HG03039 (cell line): Measurements from ENCODE around the gene CORO2A.
"Not testable (repeated sequence)": the region's sequence is repeated elsewhere in the genome, so short reads cannot be mapped to it uniquely, and the experiment has no call there.

ENCODE experiments used
- ATAC-seq: cut with Tn5 transposase; IDR thresholded peaks from one replicate; pipeline ENCODE4 v1.9.1; 2021; ENCODE audit warnings: mild to moderate bottlenecking, moderate library complexity; ENCODE audit not compliant: unreplicated experiment

CORO2A gene

DNA sequence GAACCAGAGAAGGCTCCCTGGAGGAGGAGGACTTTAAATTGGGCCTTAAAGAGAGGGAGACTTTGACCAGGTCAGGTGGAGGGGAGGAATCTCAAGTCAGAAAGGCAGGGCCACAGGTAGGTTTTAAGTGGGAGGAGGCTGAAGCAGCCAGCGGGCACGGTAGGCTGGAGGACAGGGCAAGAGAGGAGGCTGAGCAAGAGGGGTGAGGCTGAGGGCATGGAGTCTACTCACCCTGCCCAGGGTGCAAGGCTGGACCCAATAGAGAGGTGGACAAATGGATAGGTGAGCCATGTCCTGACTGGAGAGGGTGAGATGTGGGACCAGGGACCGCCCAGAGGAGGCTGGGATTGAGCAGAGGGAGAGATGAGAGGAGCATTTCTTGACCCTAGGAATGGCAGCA is 47.8 kb downstream of the CORO2A start:
- no peak for ATAC-seq

DNA sequence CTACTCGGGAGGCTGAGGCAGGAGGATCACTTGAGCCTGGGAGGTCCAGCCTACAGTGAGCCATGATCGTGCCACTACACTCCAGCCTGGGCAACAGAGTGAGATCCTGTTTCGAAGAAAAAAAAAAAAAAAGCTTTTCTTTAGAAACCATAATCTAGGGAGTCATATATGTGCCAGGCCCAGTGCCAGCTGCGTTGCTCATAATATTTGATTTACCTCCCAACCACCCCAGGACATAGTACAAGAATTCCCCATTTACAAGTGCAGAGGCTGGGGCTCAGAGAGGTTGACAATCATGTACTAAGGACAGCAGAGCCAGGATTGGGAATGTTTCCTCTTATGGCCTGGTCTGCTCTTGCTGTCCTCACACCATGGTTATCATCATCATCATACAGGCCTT is 48.4 kb downstream of the CORO2A start:
- no peak for ATAC-seq

DNA sequence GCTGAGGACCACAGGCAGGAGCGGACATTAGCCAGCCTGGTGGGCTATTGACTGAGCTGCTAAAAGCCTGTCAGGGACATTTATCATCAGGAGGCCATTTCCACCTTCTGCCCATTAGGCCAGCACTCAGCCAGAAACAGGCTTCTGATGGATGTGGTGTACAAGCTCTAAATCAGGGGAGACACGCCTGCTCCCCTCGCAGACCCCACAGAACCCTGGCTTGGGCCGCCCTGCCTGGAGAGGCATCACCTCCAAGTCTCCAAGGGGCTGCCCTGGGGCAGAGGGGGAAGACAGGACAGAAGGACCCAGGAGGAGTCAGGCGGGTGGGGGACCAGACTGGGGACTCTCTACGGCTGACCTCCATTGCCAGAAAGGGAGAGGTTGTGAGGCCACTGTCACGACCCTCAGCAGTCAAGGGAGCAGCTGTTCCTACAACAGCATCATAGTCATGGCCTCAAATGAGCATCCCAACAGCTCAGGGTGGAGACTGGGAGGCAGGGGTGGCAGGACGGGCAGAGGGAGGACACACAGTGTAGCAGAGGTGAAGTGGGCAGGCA is 49.4 kb downstream of the CORO2A start:
- no peak for ATAC-seq

DNA sequence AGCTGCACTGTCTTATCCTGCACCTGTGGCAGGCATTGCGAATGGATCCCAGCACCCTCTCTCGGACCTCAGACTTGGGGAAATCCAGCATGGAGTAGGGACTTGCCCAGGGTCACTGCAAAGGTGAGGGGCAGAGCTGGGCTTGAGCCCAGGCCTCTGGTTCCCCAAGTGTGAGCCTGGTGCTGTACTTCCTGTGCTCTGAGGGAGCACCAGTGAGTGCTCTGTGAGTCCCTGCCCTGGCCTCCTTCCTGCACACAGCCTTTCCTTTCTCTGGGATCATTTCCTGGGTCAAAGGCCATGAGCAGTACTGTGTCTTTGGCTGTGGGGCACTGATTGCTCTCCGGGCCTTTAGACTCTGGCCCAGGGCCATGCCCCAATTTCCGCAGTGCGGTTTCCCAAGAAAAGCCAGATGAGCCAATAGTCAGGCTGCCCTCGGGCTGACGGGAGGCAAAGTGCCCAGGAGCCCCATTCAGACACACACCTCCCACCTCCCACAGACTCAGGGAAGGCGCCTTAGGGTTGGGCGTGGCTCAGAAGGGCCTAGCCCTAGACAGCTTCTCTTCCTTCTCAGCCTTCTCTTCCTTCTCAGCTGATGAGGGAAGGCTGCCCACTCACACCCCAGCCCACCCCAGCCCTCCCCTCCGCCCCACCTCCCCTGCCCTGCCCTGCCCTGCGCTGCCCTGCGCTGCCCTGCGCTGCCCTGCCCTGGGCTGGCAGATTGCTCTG is 50.1 kb downstream of the CORO2A start:
- ATAC-seq, result no peak

DNA sequence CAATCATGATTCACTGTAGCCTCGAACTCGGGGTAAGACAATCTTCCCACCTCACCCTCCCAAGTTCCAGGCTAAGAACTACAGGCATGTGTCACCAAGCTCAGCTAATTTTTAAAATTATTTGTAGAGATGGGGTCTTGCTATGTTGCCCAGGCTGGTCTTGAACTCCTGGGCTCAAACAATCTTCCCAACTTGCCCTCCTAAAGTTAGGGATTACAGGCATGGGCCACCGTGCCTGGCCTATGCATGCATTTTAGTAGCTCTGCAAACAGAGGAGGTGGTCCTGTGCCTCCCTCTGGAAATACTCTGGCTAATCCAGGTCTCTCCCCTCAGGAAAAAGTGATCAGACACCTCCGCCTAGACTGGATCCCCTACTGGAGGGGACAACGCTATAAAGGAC is 51.9 kb downstream of the CORO2A start:
- no peak for ATAC-seq

DNA sequence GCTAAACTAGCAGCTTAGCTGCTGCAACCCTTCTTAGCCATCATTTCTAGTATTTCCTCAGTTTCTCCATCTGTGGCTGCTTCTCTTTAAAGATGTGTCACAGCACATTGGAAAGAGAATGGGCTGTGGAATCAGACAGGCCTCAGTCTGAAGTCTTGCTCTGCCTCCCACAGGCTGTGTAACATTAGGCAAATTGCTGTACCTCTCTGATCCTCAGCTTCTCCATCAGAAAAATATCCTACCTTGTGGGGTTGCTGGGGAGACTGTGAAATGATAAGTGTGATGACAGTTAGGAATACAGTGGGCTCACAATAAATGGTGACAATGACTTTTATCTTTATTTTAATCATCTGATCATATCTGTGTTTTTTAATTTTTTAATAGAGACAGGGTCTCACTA is 55.9 kb downstream of the CORO2A start:
- ATAC-seq, result no peak

DNA sequence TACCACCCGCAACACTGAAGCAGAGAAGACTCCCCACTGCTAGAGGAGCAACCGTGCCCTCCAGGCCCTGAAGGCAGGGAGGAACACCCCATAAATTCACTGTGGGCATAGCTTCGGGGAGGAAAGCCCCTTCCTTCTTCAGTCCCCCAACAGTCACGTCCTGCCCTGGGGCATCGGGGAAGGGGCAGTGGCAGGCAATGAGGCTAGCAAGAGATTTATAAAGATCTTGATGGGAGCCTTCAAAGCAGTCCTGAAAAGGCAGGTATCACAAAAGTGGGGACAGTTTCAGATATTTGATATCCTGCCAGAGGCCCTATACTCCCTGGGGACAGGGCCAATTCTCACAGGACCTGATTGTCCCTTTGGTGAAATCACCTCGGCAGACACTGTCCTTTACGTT is 56.5 kb downstream of the CORO2A start:
- ATAC-seq, result no peak

DNA sequence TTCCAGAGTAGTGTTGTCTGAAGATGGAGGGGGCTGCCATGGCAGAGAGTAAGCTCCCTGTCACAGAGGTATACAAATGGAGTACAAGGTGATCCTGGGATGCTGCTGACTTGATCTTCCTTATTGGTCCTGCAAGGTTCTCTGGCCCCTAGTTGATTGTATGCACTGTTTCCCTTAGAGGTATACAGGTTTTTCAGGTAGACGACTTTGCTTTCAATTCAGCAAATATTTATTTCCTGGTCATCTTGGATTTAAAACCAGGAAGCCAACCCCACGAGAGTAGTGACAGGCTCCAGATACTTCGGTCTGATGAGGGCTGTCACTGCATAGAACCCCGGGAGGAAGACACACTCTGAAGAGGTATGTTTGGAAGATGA is 56.9 kb downstream of the CORO2A start:
- ATAC-seq, result no peak

DNA sequence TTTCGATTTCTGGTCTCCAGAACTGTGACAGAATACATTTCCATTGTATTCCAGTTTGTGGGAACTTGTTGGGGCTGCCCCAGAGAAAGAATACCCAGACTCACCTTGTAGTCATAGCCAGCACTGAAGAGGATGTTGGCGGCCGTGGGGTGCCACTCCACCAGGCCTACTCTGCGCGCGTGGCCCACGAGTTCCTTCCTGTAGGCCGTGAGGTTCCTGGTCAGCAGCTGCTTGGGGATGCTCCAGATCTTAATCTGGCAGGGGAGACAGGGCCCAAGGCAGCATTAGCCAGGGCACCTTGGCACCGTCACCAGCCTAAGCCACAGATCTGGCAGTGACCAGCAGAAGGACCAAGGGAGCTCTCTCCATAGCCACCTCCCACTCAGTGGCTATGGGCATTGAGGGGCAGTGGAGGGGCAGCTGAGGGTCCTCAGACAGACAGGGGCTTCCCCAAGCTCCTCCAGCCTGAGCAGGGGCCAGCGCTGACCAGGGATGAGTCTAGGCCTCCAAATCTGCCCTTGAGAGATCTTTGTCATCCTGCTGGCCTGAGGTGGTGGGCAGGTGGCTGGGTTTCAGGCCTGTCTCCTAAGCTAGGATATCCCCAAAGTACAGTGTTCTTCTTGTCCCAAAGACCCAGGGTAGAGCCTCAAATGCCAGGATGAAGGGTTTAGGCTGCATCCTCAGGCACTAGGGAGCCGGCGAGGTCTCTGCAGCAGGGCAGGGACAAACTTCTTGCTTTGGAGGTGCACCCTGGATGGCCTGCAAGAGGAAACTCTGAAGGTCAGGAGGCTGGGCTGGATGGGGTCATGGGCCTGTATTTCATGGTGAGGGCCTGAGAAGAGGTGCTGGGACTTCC is 57.5 kb downstream of the CORO2A start:
- ATAC-seq, result no peak

DNA sequence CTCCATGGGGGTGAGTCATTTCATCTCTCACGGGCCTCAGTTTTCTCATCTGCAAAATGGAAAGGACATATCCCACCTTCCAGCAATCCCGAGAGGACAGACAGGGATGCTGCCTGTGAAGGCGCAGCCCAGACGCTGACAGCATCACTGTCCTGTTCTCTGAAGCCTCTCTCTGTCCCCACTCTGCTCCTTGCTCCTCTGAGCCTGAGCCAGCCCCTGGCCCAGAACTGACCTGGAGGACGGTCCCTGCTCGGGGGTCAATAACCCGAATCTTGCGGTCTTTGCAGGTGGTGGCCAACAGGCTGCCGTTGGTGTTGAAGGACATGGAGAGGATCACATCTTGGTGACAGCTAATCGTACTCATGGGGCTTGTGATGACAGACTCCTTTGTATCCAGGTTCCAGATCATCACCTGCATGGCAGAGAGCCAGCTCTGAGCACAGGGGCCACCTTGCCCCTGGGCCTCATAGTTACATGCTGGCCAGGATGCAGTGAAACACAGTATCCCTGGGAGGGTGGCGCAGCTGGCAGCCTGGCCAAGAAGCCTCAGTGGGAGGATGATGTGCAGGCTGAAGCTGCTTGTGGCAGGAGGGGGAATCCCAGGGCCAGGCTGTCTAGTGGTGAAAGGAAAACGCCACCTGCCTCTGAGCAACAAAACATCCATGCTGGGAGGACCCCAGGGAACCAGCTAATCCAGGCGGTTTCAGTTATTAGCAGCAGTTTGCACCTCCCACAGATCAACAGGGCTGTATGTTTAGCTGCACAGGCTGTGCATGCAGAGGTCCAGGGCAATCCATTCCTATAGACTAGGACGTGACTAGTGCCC is 59.4 kb downstream of the CORO2A start:
- no peak for ATAC-seq

DNA sequence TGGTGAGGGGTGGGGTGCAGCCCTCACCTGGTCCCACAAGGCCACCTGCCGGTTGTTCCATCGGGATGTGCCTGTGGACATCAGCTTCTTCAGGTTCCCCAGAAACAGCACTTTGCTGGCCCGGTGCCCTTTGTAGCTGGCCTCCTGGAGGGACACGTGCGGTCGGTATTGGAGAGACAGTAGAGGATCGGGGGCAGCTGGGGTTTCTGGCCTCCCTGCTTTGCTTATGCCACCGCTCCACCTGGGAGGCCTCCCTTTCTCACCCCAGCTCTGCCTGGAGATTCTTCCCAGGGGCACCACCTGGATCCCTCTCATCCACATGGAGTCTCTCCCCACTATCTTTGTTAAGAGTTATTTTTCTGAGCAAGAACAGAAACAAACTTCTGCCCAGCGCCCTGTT is 60.3 kb downstream of the CORO2A start:
- ATAC-seq, result no peak

DNA sequence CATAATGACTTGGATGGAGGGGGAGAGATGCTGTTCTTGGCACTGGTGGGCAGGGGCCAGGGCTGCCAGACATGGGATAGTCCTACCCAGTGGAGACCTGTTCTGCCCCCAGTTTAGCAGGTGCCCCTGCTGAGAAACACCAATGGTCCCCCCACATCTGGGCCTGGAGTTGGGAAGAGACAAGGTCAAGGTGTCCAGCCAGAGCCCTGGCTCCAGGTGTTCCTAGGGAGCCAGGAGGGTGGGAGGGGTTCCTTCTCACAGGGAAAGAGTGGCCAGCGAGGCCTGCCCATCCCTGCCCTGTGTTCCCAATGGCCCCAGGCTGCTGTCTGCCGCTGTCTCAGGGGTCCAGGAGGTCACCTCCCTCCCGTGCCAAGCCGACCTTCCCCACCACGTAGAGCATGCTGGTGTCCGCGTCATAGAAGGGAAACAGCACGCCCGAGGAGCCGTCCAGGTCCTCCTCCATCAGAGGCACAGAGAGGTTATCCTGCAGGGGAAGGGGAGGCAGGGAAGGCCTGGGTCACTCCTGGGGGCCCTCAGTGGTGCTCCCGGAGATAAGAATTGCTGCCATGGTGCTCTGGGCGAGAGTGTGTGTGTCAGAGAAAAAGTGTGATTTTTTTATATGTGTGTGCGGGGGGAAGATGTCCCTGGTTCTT is 61.7 kb downstream of the CORO2A start:
- no peak for ATAC-seq

DNA sequence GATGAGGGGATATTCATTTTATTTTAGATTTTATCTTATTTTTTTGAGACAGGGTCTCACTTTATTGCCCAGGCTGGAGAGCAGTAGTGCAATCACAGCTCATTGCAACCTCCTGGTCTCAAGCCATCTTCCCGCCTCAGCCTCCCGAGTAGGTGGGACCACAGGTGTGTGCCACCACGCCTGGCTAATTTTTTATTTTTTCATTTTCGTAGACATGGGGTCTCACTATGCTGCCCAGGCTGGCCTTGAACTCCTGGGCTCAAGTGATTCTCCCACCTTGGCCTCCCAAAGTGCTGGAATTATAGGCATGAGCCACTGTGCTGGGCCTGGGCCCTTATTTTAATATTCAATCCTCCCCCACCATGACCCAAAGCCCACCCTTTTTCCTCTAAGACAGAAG is 62.4 kb downstream of the CORO2A start:
- ATAC-seq, result not testable (repeated sequence)

DNA sequence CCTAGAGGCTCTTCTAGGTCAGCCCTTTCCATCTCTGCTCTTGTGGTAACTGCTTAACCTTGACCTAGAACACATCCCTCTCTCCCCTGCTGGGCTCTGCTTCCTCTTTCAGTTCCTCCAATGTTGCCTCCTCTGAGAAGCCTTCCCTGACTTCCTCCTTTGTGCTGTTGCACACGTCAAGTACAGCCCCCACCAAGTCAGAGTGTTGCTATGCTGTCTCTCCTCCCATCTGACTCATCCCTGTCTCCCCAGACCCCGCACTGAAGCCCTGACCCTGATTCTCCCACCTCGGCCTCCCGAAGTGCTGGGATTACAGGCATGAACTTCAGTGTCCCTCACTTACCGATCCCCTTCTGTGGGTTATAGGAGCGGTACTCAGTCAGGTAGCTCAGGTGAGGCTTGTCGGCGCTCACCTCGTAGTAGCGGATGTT is 63.0 kb downstream of the CORO2A start:
- ATAC-seq, result no peak

DNA sequence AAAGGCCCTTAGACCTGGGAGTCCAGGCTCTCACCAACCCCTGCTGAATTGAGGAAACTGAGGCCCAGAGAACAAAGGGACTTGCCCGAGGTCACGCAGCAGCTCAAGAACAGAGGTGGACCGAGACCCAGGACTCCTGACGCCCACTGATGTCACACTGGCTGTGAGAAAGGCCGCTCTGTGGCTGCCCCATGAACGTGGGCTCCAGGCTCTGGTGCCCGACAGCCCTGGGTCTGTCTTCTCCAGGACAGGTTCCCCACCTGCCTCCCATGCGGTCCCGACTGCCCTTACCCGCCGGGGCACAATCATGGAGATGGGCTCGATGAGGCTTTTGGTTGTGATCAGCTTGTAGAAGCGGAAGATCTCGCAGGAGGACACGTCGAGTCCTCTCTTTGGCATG is 64.1 kb downstream of the CORO2A start:
- no peak for ATAC-seq

DNA sequence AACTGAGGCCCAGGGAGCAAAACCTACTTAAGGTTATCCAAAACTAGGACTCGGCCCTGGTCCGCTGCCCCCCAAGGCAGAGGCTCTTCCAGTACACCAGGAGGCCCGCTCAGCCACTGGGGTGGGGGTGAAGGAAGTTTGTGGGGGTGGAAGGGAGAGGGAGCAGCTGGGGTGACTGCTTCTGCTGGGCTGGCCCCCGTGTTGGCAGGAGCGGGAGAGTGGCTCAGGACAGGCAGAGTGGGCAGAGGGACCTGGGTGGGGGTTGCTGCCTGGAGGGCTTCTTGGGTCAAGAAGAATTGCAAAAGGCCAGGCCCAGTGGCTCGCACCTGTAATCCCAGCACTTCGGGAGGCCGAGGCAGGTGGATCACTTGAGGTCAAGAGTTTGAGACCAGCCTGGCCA is 65.2 kb downstream of the CORO2A start:
- no peak for ATAC-seq

DNA sequence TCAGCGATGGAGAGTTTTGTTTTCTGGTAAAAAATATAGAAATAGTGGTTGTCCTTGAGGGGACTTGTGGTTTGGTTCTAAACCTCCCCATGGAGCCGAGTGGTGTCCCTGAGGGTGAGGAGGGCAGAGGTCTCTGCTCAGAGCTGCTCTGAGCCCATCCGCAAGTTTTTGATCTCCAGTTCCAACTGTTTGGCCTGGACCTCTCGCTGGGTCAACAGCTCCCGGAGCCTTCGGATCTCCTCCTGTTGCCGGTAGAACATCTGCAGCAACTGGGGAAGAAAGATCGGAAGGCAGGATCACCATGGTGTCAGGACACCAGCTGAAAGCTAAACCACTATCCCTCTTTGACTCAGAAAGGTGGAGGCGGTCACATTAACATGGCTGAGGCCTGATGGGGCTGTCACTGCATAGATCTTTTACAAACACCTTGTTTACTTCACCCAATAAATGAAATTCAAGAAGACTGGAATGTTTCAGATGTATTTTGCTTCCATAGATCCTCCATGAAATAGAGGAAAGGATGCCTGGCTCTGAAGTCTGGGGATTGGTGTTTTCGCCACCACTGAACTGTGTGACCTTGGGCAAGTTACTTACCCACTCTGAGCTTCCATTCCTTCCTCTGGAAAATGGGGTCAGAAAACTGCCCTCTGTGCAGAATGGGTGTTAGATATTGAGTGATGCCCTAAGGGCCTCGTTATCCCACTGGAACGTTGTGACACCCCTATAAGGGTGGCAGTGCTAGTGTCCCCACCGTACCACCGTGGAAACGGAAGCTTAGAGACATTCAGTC is 67.6 kb downstream of the CORO2A start:
- no peak for ATAC-seq

DNA sequence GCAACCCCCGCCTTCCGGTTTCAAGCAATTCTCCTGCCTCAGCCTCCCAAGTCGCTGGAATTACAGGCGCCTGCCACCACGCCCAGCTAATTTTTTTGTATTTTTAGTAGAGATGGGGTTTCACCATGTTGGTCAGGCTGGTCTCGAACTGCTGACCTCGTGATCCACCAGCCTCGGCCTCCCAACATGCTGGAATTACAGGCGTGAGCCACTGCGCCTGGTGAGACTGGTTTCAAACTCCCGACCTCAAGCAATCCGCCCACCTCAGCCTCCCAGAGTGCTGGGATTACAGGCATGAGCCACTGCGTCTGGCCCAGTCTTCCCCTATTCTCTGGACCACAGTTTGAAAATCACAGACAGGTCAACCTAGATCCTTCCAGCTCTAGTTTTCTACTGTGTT is 68.3 kb downstream of the CORO2A start:
- not testable (repeated sequence) for ATAC-seq

DNA sequence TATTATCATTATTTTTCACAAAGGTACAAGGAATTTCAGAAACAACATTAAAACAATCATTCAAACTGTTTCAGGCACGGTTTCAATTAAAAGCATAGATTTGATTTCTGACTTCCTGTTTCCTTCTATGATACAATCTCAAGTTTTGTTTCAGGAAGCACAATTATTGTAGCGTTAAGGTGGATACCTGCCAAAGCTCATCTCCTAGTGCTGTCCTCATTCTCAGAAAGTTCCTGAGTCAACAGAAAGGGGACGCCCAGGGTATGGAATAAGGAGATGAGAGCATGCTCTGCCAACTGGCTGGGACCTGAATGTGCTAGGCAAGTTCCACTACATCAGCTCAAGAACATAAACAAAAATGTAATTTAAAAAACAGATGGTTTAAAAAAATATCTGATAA is 71.4 kb downstream of the CORO2A start:
- ATAC-seq, result no peak

DNA sequence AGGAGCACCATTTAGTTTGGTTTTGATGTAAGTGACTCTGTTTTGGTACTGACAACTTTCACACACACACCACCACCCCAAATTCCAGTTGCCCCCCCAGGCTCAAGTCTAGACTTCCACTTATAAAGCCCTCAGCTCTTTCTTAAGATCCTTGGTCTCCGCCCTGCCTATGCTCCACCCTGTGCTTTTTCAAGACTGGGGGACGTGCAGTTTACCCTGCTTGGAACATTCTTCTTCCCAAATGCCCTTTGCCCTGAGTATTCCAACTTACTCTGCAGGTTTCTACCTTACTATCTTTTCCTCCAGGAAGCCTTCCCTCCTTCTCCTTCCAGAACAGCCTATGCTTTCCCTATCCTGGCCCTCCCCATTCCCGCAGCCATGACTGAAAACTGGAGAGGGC is 72.0 kb downstream of the CORO2A start:
- ATAC-seq, result no peak
